ENCODE measurements around the gene DCDC1.

DCDC1 gene

GRCh38 chr11:31369348-31370329 is at the start of gene DCDC1, which contains the start of gene DNAJC24:
DCDC1 (minus strand) TSS chr11:31369739; CDS start chr11:31328280, 41,459 bp downstream.
DNAJC24 (plus strand) TSS chr11:31369860; CDS start chr11:31370749, 889 bp downstream.
- peak; percentile 95 for DNase-seq (ENCODE audit: low spot score)

DNA sequence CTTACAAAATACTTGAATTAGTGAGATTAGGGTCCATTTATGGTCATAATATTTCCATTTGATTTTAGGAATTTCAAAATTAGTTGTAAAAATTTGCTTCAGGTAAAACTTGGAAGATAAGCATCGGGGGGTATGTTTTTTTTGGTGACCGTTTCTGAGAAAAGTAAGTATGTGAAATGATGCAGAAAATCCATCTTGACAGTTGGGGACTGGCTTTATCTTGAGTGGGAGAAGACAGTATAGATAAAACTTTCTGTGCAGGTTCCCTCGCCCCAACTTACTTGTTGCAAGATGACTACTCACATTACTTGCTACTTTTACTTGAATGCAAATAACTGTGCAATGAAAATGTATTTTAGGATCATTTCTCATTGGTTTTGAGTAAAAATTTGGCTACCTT is 49.6 kb upstream of the DCDC1 start:
- no peak for DNase-seq (ENCODE audit: low spot score)

DNA sequence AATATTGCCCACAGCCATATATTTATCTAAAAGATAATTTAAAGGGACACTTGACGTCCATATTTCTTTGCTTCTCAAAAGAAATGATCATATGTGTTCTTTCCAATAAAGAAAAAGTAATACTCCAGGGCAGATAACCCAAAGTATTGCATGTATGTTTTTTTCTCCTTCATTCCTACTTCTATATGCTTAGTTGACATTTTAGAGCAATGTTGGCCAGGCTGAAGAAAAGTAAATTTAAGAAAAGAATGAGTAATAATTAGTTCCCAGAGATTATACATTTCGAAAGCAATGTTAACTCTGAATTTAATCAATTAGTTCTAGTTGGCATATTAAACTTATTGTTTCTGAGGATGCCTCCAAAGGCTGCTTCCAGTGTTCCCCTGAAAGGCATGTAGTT is 48.3 kb upstream of the DCDC1 start:
- no peak for DNase-seq (ENCODE audit: low spot score)

GRCh38 chr11:31417357-31417756 is 47.8 kb upstream of the DCDC1 start:
- no peak for DNase-seq (ENCODE audit: low spot score)

DNA sequence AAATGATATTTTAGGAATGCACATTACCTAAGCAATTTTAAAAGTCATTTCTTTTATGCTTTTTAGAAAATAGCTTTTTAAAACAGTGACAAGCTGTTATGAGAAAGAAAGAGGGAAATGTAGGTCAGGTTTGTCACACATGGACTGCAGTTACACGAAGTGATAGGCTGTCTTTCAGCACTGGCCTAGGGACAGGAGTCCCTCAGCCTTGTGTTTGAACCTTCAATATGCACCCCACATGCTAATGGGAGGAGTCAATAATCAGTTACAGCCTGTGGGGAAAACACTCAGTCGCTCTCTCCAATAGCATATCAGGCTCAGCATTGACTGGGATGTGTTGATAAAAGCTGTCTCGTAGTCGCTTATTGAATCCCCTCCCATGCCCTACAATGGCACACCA is 45.9 kb upstream of the DCDC1 start:
- DNase-seq (ENCODE audit: low spot score): no peak

- DNase-seq (ENCODE audit: low spot score): no peak
These were observed 44.8 kb upstream of the DCDC1 start for GRCh38 chr11:31414338-31414737.

DNA sequence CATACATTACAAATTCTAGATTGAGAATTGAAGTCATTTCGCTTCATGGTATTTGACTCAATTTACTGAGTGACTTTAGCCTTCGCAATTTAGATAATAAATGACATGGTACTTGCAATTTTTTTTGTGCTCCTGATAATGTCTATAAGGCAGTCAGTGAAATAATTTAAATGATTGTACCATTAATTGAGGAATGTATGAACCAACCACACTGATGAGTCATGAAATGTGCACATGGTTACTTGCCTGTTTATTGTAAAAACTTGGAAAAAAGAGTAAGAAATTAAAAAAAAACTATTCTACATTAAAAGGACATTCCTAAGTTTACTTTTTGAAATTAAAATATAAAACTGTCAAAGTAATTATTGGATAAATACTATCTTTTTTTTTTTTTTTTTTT is 43.4 kb upstream of the DCDC1 start:
- DNase-seq (ENCODE audit: low spot score): no peak

GRCh38 chr11:31408201-31408600 is 38.7 kb upstream of the DCDC1 start:
- DNase-seq (ENCODE audit: low spot score): no peak

GRCh38 chr11:31404614-31405013 is 35.1 kb upstream of the DCDC1 start:
- no peak for DNase-seq (ENCODE audit: low spot score)

DNA sequence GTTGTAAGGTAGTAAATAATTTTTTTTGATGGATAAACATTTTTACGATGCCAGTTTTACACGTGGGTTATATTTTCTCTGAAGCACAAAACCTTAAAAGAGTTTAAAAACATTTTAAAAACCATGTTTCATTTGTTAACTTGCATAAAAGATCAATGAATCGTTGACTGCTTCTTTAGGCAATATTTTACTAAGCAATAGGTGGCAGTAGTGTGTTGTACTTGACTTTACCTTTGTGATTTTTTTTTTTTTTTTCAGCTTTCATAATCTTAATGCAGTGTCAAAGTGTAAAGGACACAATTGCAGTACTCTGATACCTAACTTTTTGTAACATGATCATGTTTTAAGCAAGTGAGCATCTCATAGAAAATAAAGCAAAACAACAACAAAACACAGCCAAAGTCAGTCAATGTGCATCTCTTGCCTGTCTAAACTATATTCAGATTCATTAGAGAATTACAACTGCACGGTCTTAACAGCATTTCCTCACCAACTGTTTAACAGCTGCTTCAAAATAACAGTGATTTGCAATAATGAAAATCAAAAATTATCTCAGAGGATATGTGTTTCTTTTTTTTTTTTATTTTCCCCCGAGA is 27.8 kb upstream of the DCDC1 start:
- DNase-seq (ENCODE audit: low spot score): peak; percentile 40

GRCh38 chr11:31387379-31387778 is 17.8 kb upstream of the DCDC1 start:
- no peak for DNase-seq (ENCODE audit: low spot score)

DNA sequence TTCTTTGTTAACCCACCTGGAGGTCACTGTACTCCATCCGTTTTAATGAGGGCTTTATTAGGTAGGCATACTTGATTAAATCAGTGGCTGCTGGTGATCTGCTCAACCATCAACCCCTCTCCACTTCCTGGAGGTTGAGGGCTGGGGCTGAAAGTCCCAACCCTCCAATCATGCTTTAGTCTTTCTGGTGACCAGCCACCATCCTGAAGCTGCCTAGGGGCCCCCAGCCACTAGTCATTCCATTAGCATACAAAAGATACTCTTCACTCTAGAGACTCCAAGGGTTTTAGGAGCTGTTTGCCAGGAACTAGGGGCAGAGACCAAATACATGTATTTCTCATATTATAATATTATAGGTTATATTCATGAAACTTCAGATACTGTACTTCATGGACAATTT is 13.6 kb upstream of the DCDC1 start:
- DNase-seq (ENCODE audit: low spot score): no peak

- no peak for DNase-seq (ENCODE audit: low spot score)
These were observed 6.3 kb upstream of the DCDC1 start for GRCh38 chr11:31375879-31376278.

- DNase-seq (ENCODE audit: low spot score): no peak
These were observed 2.7 kb downstream of the DCDC1 start for GRCh38 chr11:31366795-31367194.

GRCh38 chr11:31361743-31362142 is 7.8 kb downstream of the DCDC1 start:
- DNase-seq (ENCODE audit: low spot score): no peak

- DNase-seq (ENCODE audit: low spot score): no peak
These were observed 13.7 kb downstream of the DCDC1 start for GRCh38 chr11:31355817-31356216.

GRCh38 chr11:31355131-31355530 is 14.4 kb downstream of the DCDC1 start:
- DNase-seq (ENCODE audit: low spot score): no peak

GRCh38 chr11:31351168-31351567 is 18.4 kb downstream of the DCDC1 start:
- no peak for DNase-seq (ENCODE audit: low spot score)

DNA sequence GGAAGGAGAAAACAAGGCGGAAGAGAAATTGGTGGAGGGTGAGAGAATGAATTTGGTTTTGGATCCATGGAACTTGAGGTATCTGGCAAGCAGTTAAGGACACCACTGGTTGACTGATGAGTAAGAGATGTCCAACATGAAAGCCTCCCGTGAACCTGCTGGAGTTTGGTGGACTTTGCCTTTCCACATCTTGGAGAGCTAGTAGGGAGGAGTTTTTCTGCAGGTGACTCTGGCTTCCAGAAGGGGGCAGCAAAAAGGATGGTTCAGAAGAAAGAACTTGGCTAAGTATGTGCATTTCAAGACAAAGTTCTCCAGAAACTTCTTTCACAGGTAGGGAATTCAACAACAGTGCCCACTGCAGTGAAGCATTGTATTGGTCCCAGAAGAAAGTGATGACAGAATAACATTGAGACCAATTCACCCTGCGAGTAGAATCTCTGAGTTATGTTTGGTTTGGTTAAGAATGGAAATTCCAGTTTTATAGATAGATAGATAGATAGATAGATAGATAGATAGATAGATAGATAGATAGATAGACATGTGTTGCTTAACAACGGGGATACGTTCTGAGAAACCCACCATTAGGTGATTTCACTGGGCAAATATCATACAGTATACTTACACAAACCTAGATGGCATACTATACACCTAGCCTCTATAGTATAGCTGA is 28.5 kb downstream of the DCDC1 start:
- peak; percentile 45 for DNase-seq (ENCODE audit: low spot score)

DNA sequence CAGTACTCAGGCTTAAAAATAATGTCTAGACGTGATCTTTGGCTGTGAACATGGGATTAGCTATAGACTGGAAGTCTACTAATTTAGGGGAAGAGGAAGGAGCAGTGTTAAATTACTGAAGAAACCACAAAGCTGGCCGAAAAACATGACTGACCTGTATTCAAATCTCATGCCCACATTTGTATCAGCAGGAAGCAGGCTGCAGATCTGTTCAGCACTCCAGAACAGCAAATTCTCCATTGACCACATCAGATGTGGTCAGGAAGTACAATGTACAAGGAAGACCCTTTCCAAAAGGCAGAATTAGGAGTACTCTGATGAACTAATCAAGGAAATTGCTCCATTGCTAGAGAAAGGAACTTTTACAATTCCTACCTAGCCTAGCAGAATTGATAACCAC is 31.7 kb downstream of the DCDC1 start:
- DNase-seq (ENCODE audit: low spot score): no peak

- DNase-seq (ENCODE audit: low spot score): no peak
These were observed 40.8 kb downstream of the DCDC1 start for GRCh38 chr11:31328697-31329096.

DNA sequence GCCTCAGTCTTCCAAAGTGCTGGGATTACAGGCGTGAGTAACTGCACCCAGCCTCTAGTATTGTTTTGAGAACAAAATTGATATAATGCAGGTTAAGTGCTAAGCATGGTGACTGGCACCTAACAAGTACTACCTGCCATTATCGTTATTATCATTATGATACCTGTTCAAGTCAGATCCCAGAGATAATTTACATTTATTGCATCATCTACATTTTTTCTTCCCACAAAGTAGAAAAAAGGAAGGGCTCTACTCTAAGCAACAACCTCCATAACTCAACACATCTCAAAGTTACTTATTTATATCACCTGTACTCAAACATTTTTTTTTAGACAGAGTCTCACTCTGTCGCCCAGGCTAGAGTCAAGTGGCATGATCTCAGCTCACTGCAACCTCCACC is 42.1 kb downstream of the DCDC1 start:
- DNase-seq (ENCODE audit: low spot score): no peak
